ENCODE measurements around the gene RUFY3. TPM values are rescaled to one million over a fixed set of nuclear protein-coding genes. Genes with fewer than 3 reads are reported as not detected.

RUFY3 gene
- total RNA-seq, 3 donors from 2014 or later: 60.0 to 95.9 (median 83.6) TPM

DNA sequence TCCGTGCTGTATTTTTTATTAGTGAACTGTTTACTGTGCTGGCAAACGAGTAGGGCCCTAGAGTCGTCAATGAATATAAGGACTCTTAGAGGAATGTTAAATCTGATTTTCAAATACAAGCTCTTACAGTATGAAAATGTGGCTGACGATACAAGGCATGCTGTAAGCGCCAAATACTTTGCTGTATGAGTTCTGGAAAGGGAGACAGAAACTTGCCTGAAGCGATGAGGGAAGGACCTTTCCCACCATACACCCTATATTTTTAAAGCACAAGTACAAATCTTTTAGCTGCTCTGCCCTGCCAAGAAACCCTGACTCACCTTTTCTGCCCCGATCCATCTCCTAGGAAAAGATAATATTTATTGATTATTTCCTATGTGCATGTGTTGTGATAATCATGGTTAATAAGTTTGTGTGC lies 15.7 kb upstream of the RUFY3 start:
- Histone ChIP-seq H3K9me3 (no peaks in the 10 kb centered on the region), H3K36me3 (no peaks in the 10 kb centered on the region), H3K27ac (peak overlapping the region; percentile 94 to 98), H3K27me3 (no peaks in the 10 kb centered on the region), H3K4me1 (no peaks in the 10 kb centered on the region), H3K4me3 (peak overlapping the region; percentile 86 to 92 (median 87))
- intact Hi-C loops (cut with DNase I; ENCODE audit: low total_unique reads): no loop called here
- DNase-seq (ENCODE audit: low spot score in 2 of 2): no peak
- TF ChIP-seq POLR2AphosphoS5 (IDR thresholded peaks at IDR 0.05) (no peak), POLR2A (IDR thresholded peaks at IDR 0.05) (no peak)
- TF ChIP-seq, protein P1, sequence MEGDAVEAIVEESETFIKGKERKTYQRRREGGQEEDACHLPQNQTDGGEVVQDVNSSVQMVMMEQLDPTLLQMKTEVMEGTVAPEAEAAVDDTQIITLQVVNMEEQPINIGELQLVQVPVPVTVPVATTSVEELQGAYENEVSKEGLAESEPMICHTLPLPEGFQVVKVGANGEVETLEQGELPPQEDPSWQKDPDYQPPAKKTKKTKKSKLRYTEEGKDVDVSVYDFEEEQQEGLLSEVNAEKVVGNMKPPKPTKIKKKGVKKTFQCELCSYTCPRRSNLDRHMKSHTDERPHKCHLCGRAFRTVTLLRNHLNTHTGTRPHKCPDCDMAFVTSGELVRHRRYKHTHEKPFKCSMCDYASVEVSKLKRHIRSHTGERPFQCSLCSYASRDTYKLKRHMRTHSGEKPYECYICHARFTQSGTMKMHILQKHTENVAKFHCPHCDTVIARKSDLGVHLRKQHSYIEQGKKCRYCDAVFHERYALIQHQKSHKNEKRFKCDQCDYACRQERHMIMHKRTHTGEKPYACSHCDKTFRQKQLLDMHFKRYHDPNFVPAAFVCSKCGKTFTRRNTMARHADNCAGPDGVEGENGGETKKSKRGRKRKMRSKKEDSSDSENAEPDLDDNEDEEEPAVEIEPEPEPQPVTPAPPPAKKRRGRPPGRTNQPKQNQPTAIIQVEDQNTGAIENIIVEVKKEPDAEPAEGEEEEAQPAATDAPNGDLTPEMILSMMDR (IDR thresholded peaks at IDR 0.05): no peak

DNA sequence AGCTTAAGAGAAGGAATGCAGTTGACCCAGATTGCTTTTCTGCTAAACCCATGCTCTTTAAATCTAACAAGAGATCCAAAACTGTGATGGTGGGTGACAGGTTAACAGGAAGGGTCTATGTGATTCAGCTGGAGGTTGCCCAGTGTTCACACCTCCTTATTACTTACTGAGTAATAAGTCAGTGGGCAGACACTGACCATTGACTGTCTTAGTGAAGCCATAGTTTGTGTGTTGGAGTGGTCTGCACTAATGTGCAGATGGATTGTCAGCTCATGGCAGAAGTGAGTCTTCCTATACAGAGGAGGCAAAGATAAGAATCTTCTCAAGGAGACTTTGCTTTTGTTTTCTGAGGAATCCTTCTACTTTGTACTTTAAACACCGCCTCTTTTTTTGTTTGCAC lies 15.2 kb upstream of the RUFY3 start:
- Histone ChIP-seq H3K27me3 (no peaks in the 10 kb centered on the region), H3K9me3 (no peaks in the 10 kb centered on the region), H3K27ac (peak overlapping the region; percentile 94 to 98), H3K4me3 (peak overlapping the region; percentile 86 to 92 (median 87)), H3K36me3 (no peaks in the 10 kb centered on the region), H3K4me1 (no peaks in the 10 kb centered on the region)
- no peak for TF ChIP-seq POLR2A (IDR thresholded peaks at IDR 0.05)
- TF ChIP-seq, protein P1 (IDR thresholded peaks at IDR 0.05): no peak
- TF ChIP-seq POLR2AphosphoS5 (IDR thresholded peaks at IDR 0.05): no peak
- intact Hi-C loops (cut with DNase I; ENCODE audit: low total_unique reads): no loop called here
- no peak for DNase-seq (ENCODE audit: low spot score in 2 of 2)

DNA sequence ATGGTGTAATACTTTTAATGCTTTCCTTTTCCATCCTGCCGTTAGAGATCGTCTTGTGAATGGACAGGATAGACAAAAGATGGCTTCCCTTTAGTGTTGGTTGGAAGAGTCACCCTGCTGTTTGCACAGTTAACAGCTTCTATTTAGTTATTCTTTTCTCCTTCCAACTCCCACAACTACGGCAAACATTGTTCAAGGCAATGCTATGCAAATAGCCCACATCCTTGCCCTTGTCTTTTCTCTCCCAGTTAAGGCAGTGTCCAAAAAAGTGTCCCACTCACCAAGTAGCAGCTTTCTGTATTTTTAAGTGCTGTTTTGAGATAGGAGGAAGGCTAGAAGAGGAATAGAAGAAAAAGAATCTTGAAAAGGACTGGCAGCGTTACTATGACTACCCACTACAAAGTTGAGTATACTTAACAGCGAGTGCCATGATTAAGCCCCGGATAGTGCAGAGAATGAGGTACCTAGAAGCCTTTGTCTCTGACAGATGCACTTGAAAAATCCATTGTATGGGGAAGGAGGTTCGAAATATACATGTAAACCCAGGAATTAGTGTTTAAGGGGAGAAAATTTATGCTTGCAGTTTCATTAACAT lies 12.1 kb upstream of the RUFY3 start:
- Histone ChIP-seq H3K4me3 (no peak overlapping the region), H3K9me3 (no peaks in the 10 kb centered on the region), H3K4me1 (no peaks in the 10 kb centered on the region), H3K27ac (peak overlapping the region in 1 of 2 donors; percentile 0), H3K36me3 (no peaks in the 10 kb centered on the region), H3K27me3 (no peaks in the 10 kb centered on the region)
- DNase-seq (ENCODE audit: low spot score in 2 of 2): no peak
- no peak for TF ChIP-seq POLR2A (IDR thresholded peaks at IDR 0.05)
- TF ChIP-seq, protein P1 (IDR thresholded peaks at IDR 0.05): no peak
- no peak for TF ChIP-seq POLR2AphosphoS5 (IDR thresholded peaks at IDR 0.05)
- intact Hi-C loops (cut with DNase I; ENCODE audit: low total_unique reads): no loop called here

DNA sequence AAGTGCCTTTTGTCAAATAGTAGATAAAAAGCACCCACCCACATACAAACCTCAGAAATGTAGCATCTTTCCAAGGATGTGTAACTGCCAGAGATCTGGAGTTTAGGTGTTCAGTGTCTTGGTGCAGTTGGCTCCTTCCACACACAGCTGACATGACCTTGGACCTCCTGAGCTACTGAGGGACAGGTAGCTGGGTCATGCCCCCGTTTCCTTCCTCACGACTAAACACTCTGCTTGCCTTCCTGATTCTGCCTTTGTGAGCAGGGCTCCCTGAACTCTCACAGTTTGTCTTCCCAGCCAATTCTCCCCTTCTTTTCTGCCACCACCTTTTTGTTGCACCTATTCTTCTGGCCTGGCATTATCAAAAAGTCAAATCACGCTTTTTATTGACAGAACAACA lies 10.2 kb upstream of the RUFY3 start:
- no peak overlapping the region for H3K4me3 ChIP-seq
- H3K27ac ChIP-seq: no peak overlapping the region
- no peaks in the 10 kb centered on the region for H3K9me3 ChIP-seq
- no peaks in the 10 kb centered on the region for H3K36me3 ChIP-seq
- TF ChIP-seq, protein P1 (IDR thresholded peaks at IDR 0.05): no peak
- TF ChIP-seq POLR2A (IDR thresholded peaks at IDR 0.05) (no peak), POLR2AphosphoS5 (IDR thresholded peaks at IDR 0.05) (no peak)
- H3K4me1 ChIP-seq: no peaks in the 10 kb centered on the region
- intact Hi-C loops (cut with DNase I; ENCODE audit: low total_unique reads): no loop called here
- H3K27me3 ChIP-seq: no peaks in the 10 kb centered on the region
- no peak for DNase-seq (ENCODE audit: low spot score in 2 of 2)

DNA sequence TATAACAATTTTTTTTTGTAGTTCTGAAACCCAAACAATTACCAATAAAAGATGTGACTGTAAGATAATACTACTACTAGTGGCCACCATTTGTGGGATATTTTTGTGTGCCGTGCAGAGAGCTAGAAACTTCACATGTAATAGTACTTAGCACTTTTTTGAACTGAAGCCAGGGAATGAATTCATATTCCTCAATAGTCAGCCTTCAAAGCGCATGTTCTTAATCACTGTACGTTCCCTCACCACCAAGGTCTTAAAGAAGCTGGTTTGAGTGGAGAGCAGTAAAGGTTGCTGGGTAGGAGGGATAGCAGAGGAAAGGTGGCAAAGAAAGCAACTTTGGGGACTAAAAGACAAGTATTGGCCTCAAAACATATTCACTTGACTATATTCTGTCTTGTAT lies 9.6 kb upstream of the RUFY3 start:
- TF ChIP-seq POLR2AphosphoS5 (IDR thresholded peaks at IDR 0.05) (no peak), POLR2A (IDR thresholded peaks at IDR 0.05) (no peak)
- TF ChIP-seq, protein P1 (IDR thresholded peaks at IDR 0.05): no peak
- no peaks in the 10 kb centered on the region for H3K4me1 ChIP-seq
- H3K27me3 ChIP-seq: no peaks in the 10 kb centered on the region
- no peak overlapping the region for H3K4me3 ChIP-seq
- no peaks in the 10 kb centered on the region for H3K36me3 ChIP-seq
- intact Hi-C loops (cut with DNase I; ENCODE audit: low total_unique reads): no loop called here
- H3K9me3 ChIP-seq: no peaks in the 10 kb centered on the region
- DNase-seq (ENCODE audit: low spot score in 2 of 2): no peak
- H3K27ac ChIP-seq: no peak overlapping the region
